IMR-90 (cell line): Measurements from ENCODE around the gene SLC26A6.

Experiments
- CTCF ChIP-seq: conservative IDR thresholded peaks from 2 replicates; pipeline ENCODE4 v1.5.1; 2012; ENCODE audit warnings: mild to moderate bottlenecking, low read depth, low read length, improper control_type of control experiment
- FOS ChIP-seq: fragments of 150-350 bp; IDR thresholded peaks from 2 replicates; pipeline ENCODE4 v1.6.1; 2016; ENCODE audit warnings: low read depth, low read length
- POLR2A ChIP-seq: IDR thresholded peaks from 2 replicates; pipeline ENCODE4 v1.6.1; 2012; ENCODE audit warnings: mild to moderate bottlenecking, low read depth, low read length
- RAD21 ChIP-seq: IDR thresholded peaks from 2 replicates; pipeline ENCODE4 v1.6.1; 2012; ENCODE audit warnings: low read length, improper control_type of control experiment

GRCh38 chr3:48655063-48655462 lies 19.8 kb upstream of the SLC26A6 start:
- TF ChIP-seq RAD21 = no peak
- no peak for TF ChIP-seq CTCF
- TF ChIP-seq FOS = no peak
- TF ChIP-seq POLR2A = no peak
